K562 (cell line): ENCODE data around the gene HYAL1.

ENCODE experiments used
- ARID3A ChIP-seq: IDR thresholded peaks from 2 replicates; pipeline ENCODE4 v1.6.1; 2012; ENCODE audit warnings: low read depth, low read length, improper control_type of control experiment, borderline replicate concordance
- BRCA1 ChIP-seq, 2 experiments: fragments of 450-650 bp in 1 of 2; sonication (generic) in 1 of 2; formaldehyde crosslinking in 1 of 2; IDR thresholded peaks; 2 replicates each; pipeline versions ENCODE4 v1.5.0 to v1.6.1; 2017 to 2020; ENCODE audit warnings: mild to moderate bottlenecking in 1 of 2, missing genetic modification reagents in 1 of 2
- CTCF ChIP-seq, 3 experiments: IDR thresholded peaks in 2 of 3; conservative IDR thresholded peaks in 1 of 3; 2 replicates each; pipeline ENCODE4 v1.5.1; 2011 to 2012; ENCODE audit warnings: low read length in 3 of 3, mild to moderate bottlenecking in 3 of 3, control low read depth in 2 of 3, improper control_type of control experiment in 1 of 3, inconsistent platforms in 1 of 3, low read depth in 1 of 3, mixed read lengths in 1 of 3, moderate library complexity in 1 of 3; ENCODE audit not compliant: insufficient read depth in 2 of 3
- EZH2 ChIP-seq: IDR thresholded peaks from 2 replicates; pipeline ENCODE4 v1.6.1; 2012; ENCODE audit warnings: low read depth, mild to moderate bottlenecking, inconsistent platforms, low read length, borderline replicate concordance
- FOXM1 ChIP-seq, 2 experiments: fragments of 450-650 bp in 1 of 2; sonication (generic) in 1 of 2; formaldehyde crosslinking in 1 of 2; IDR thresholded peaks; 2 replicates each; pipeline versions ENCODE4 v1.6.1 to v1.9.0; 2017 to 2022; ENCODE audit warnings: low read depth in 2 of 2, mild to moderate bottlenecking in 2 of 2, missing genetic modification reagents in 1 of 2, moderate library complexity in 1 of 2
- MED1 ChIP-seq: sonication (generic); formaldehyde crosslinking; IDR thresholded peaks from 2 replicates; pipeline ENCODE4 v1.8.1; 2023; ENCODE audit warnings: missing genetic modification reagents, borderline replicate concordance
- NFYB ChIP-seq: IDR thresholded peaks from 2 replicates; pipeline ENCODE4 v1.6.1; 2011; ENCODE audit warnings: mild to moderate bottlenecking, moderate library complexity; ENCODE audit not compliant: insufficient read length; ENCODE audit errors: extremely low read depth
- RBBP5 ChIP-seq: fragments of 200-600 bp; sonication (generic); IDR thresholded peaks from 2 replicates; pipeline ENCODE4 v1.6.1; 2012; ENCODE audit warnings: borderline replicate concordance, mild to moderate bottlenecking, low read length, control low read depth, inconsistent platforms; ENCODE audit not compliant: insufficient read depth, poor library complexity, severe bottlenecking
- RBM22 ChIP-seq: fragments of 200-400 bp; formaldehyde crosslinking; IDR thresholded peaks from 2 replicates; pipeline ENCODE4 v1.6.1; 2018; ENCODE audit warnings: low read length, low read depth; ENCODE audit not compliant: poor library complexity, severe bottlenecking
- SP1 ChIP-seq: sonication (generic); formaldehyde crosslinking; IDR thresholded peaks from 2 replicates; pipeline ENCODE4 v1.8.1; 2022; ENCODE audit warnings: mild to moderate bottlenecking, missing genetic modification reagents
- YBX1 ChIP-seq: fragments of 450-650 bp; IDR thresholded peaks from 2 replicates; pipeline ENCODE4 v1.7.1; 2016; ENCODE audit warnings: mild to moderate bottlenecking
- ZBTB34 ChIP-seq: fragments of 250-450 bp; sonication (Bioruptor Pico); IDR thresholded peaks from 2 replicates; pipeline ENCODE4 v1.8.0; 2021; ENCODE audit warnings: mild to moderate bottlenecking, moderate library complexity
- ZFX ChIP-seq: sonication (generic); formaldehyde crosslinking; IDR thresholded peaks from 2 replicates; pipeline ENCODE4 v1.8.0; 2022; ENCODE audit warnings: mild to moderate bottlenecking, missing genetic modification reagents, moderate library complexity
- TF ChIP-seq, protein P1 (sequence below): fragments of 450-650 bp; conservative IDR thresholded peaks from 2 replicates; pipeline ENCODE4 v1.6.1; 2016; ENCODE audit warnings: missing genetic modification characterization, low read depth, mild to moderate bottlenecking, control low read depth, missing compliant biosample characterization

- TF ChIP-seq YBX1 (no peak), RBM22 (no peak), RBBP5 (no peak), FOXM1 (IDR thresholded peaks at IDR 0.05; ENCODE audit: low read depth) (no peak), FOXM1 (CRISPR knock-in tag; IDR thresholded peaks at IDR 0.05; ENCODE audit: low read depth) (no peak), NFYB (no peak), ZFX (CRISPR knock-in tag) (no peak), BRCA1 (IDR thresholded peaks at IDR 0.05) (no peak), BRCA1 (CRISPR knock-in tag; IDR thresholded peaks at IDR 0.05) (no peak), CTCF (IDR thresholded peaks at IDR 0.05 in 2 of 3, conservative IDR thresholded peaks at IDR 0.05 in 1 of 3; ENCODE audit: insufficient read depth in 2 of 3, low read depth in 1 of 3, low read length in 3 of 3) (no peak), EZH2 (no peak), ZBTB34 (no peak), MED1 (CRISPR knock-in tag) (no peak), SP1 (CRISPR knock-in tag) (no peak), ARID3A (no peak)
- TF ChIP-seq, protein P1, sequence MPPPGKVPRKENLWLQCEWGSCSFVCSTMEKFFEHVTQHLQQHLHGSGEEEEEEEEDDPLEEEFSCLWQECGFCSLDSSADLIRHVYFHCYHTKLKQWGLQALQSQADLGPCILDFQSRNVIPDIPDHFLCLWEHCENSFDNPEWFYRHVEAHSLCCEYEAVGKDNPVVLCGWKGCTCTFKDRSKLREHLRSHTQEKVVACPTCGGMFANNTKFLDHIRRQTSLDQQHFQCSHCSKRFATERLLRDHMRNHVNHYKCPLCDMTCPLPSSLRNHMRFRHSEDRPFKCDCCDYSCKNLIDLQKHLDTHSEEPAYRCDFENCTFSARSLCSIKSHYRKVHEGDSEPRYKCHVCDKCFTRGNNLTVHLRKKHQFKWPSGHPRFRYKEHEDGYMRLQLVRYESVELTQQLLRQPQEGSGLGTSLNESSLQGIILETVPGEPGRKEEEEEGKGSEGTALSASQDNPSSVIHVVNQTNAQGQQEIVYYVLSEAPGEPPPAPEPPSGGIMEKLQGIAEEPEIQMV: no peak
These were observed 36.7 kb upstream of the HYAL1 start for GRCh38 chr3:50340147-50340447.
